GOT3 (cell line): ENCODE measurements around the gene NPAS3.

ENCODE experiments used
- DNase-seq: peaks from one replicate; lab custom pipeline; 2025; ENCODE audit warnings: mixed read lengths; lab: John Stamatoyannopoulos, UW

Gene NPAS3

DNA sequence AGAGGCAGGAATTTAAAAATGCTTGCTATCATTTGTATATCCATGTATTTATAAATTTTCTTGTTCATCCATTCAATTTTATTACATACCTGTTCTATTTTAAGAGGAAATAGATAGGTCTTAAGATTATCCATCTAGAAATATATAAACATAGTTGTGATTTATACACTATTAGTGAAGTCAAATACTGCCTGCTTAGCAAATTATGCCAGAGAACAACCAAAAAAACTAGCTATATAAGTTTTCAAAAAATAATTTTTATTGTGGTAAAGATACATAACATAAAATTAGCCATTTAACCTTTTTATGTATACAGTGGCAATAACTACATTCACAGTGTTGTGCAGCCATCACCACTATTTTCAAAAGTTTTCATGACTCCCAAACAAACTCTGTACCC lies 237.3 kb downstream of the NPAS3 start:
- DNase-seq, result no peak

GRCh38 chr14:33184587-33184986 lies 245.9 kb downstream of the NPAS3 start:
- no peak for DNase-seq

DNA sequence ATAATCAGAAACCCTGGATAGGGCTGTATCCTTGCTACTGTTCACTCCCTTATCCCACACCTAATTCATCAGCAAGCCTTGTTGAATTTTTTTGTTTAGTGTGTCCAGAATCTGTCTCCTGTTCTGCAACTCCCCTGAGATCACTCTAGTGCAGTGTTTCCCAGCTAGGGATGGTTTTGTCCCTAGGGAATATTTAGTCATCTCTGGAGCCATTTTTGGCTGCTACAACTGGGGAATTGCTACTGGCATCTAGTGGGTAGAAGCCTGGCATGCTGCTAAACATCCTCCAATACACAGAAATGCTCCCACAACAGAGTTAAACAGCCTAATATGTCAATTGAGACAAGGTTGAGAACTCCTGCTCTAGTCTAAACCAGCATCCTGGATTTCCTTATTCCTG lies 248.0 kb downstream of the NPAS3 start:
- DNase-seq, result no peak

DNA sequence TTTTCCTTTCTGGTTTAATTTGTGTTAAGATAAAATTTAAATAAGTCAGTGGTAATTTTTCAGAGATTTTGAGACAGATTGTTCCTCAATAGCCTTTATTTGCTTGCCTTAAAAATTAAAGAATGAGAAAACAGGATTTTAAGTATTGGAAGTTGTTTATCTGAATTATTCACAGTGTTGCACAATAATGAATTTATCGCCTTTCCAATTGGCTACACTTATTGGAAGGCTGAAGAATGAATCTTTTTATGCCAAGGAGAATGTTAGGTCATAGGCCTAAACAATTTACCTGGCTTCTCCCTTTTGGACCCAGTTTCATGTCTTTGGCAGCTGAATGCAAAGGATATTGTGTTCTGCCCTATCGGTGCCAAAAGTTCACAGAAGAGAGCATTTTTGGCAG lies 250.2 kb downstream of the NPAS3 start:
- DNase-seq, result no peak

DNA sequence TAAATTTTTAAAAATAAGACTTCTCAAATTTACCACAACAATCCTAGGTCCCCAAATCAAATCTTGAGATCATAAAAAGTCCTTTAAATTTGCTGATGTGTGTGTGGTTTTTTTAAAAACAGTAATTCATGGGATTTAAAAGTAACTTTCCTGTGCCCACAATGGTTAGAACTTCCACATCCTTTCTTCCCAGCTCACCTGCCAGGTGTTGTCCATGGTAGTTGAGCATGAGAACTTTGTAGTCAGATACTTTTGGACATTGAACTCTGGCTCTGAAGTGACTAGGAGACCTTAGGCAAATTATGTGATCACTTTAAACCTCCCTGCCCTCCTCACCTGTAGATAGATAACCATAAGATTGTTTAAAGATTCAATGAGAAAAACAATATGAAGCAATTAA lies 253.2 kb downstream of the NPAS3 start:
- no peak for DNase-seq

DNA sequence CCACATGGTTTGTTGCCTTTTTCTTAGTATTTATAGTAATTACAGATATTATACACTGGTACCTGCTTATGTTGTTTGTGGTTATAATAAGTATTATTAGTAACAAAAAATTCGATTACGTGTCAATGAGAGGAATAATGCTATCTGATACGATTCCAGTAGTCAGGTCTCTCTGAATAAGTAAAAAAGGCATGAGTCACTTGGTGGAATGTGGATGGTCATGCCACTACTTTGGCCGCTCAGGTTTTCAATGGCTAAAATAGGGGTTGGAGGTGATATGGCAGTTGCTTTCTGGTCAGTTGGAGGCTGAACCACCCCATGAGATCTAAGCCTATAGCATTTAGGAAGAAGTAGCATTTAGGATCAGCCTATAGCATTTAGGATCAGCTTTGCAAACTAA lies 255.9 kb downstream of the NPAS3 start:
- DNase-seq, result no peak

GRCh38 chr14:33198684-33199083 lies 260.0 kb downstream of the NPAS3 start:
- no peak for DNase-seq

- DNase-seq, result no peak
Observed at GRCh38 chr14:33201116-33201515, 262.4 kb downstream of the NPAS3 start.

DNA sequence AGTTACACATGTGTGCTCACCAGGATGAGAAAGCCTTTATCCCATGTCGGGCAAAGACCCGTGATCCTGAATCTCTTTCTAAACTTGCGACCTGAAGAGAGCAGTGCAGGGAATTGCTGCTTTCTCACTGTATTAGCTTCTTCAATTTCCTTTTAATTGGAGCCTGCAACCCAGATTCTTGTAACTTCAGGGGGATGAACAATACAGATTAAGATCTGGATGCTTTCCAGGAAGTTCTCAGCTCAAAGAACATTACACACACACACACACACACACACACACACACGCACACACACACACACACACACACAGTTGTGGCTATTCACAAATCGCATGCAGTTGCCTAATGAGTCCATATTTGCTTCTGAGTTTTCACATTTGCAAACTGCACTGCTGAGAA lies 268.3 kb downstream of the NPAS3 start:
- DNase-seq, result no peak

GRCh38 chr14:33207467-33208017 lies 268.9 kb downstream of the NPAS3 start:
- no peak for DNase-seq

- DNase-seq, result no peak
Observed at GRCh38 chr14:33210311-33210710, 271.6 kb downstream of the NPAS3 start.

DNA sequence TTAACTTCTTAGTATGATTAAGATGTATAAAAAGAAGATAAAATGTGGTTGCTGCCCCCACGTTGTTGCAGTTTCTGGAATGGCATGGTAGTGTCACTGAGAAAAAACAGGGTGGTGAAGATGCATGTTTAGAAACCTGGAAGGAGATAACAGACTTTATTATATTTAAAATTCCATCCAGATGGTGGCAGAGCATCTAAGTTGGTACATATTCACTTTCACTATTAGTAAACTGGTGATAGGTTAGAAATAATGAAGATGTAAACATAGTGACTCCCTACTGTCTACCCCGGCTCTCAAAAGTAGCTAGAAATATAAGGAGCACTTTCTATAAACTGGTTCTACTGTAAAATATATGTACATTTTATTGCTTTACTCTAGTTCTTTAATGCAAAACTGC lies 279.3 kb downstream of the NPAS3 start:
- DNase-seq, result no peak

DNA sequence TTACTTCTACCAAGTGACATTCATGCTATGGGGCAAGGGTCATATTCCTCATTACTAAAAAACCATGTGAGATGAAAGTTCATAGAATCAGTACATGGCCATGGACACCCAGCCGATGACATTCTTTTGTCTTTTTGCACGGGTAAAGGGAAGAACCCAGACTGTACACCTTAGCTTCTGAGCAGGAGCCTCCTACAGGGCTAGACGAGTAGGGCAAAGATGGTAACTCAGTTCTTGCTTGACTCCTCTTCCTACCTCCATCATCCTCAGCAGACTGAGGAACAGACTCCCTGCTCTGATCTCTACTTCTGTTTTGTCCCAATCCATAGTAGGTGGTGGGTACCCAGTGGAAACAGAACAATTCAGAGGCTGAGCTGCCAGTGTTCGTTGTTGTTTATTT lies 281.3 kb downstream of the NPAS3 start:
- no peak for DNase-seq

DNA sequence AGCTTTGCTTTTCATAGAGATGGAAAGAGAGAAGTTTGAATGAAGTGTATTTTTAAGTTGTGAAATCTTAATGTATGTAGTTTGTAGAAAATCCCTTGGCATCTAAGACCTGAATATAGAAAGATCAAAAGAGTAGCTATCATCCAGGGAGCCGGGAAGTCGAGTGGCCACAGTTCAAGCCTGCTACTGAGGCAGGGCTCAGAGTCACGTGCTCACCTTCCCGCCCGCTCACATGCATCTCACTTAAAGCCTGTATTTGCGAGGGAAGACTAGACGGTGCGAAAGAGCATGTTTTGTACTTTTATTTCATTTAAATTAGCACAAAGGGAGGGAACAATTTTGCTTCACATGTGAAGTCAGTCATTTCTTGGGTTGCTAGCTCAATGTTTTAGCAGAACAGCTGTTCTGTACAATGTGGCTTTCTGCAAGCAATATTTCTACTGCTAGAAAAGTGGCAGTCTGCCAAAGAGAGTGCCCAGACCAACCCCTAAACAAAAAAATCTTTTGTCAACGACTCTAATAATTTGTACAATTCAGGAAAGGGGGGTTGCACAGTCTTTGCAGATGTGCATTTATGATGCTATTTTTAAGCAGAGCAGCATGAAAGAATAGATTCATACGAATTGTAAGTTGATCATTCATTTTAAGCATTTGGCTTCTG lies 290.7 kb downstream of the NPAS3 start:
- DNase-seq, result no peak

GRCh38 chr14:33230021-33230420 lies 291.3 kb downstream of the NPAS3 start:
- no peak for DNase-seq

GRCh38 chr14:33232031-33232430 lies 293.4 kb downstream of the NPAS3 start:
- DNase-seq, result no peak

DNA sequence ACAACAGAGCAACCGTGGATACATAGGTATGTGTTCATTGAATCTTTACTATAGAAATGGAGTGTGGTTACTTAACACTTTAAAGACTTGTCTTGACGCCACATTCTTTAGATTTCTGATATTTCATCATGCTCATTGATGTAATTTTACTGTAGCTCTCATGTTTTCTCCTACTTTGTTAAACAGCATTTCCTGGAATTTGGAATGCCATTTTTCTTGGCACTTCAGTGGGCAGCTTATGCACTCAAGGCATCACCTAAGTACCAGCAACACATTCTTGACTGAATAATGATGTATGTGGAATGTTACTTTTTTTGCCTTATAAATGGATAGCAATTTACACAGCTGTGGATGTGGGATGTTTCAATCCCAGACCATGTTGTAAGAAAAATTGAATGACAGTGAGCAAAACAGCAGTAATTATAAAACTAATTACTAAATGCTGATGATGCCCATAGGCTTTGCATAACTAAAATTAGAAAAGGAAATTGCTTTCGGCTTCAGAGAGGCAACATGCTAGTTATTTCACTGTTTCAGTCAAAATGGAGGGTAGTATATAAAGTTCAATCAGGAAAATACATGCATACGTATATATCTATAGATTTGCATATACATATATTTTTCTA lies 298.5 kb downstream of the NPAS3 start:
- DNase-seq, result no peak

GRCh38 chr14:33239465-33239864 lies 300.8 kb downstream of the NPAS3 start:
- DNase-seq, result no peak

DNA sequence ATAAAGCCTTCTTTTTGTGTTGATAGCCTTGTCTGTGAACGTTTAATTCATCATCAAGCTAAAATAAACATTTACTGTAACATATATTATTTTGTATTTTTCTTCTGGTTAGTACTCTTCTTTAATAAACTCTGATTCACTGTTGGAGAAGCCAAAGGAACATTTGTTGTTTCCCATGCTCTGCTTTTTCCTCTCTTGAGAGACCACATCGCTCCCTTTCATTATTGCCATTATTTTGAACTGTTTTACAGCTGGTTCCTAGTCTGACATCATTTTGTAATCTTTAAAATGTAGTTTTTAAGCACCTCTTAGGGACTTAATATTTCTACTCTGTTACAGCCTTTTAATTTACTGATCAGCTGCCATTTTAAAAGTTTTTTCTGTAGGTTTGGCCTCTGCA lies 301.8 kb downstream of the NPAS3 start:
- no peak for DNase-seq

DNA sequence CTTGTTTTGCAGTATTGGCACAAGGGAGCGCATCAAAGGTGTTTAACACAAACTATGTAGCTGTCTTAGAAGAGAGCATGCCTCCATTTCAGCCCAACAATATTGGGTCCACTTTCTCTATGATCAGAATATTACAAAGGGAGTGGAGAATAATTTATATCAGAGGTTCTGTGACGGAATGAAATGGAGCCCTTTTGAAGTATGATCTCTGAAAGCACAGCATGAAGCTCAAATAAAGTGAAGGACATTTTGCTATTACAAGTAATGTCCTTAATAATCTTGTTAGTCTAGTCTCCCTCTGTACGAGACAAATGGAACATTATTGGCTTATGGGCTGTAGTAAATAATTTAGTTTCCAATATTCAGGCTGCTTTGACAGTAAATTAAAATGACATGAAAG lies 302.7 kb downstream of the NPAS3 start:
- DNase-seq, result no peak

GRCh38 chr14:33249233-33249820 lies 310.6 kb downstream of the NPAS3 start:
- no peak for DNase-seq

DNA sequence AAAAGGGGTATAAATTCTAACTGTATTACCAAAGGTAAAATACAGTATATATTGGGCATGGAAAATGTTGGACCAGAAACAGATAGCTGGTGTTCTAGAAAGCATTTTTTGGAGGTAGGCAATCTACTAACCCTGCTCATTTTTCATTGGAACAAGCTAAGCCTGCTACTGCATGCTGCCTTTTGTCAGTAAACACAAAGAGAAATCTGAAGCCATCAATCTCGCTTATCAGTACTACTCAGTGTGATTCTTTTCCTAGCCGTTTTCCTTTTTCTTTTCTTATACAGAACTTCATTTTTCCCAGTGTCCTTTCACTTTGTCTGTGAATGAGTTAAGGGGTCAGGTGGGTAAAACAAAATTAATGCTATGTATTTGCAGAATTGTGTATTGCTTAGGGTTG lies 312.3 kb downstream of the NPAS3 start:
- DNase-seq, result no peak

- DNase-seq, result no peak
Observed at GRCh38 chr14:33254342-33254741, 315.7 kb downstream of the NPAS3 start.
